HepG2 (cell line): ENCODE results near the gene CAPN9. TPM values are rescaled to one million over a fixed set of nuclear protein-coding genes. Genes with fewer than 3 reads are reported as not detected.

Experiments used
- ARHGAP35 ChIP-seq: sonication (generic); formaldehyde crosslinking; IDR thresholded peaks from 2 replicates; pipeline ENCODE4 v1.9.0; 2022; ENCODE audit warnings: mild to moderate bottlenecking, inconsistent platforms, moderate library complexity, missing genetic modification reagents, borderline replicate concordance
- ARID5B ChIP-seq: IDR thresholded peaks from 2 replicates; pipeline ENCODE4 v1.4.0; 2020; ENCODE audit warnings: mild to moderate bottlenecking, missing genetic modification reagents
- DDIT3 ChIP-seq: sonication (generic); formaldehyde crosslinking; IDR thresholded peaks from 2 replicates; pipeline ENCODE4 v1.4.0; 2020; ENCODE audit warnings: mild to moderate bottlenecking, missing genetic modification reagents
- EZH2 ChIP-seq: conservative IDR thresholded peaks from 2 replicates; pipeline ENCODE4 v1.6.1; 2012; ENCODE audit warnings: mild to moderate bottlenecking, low read depth, low read length, moderate library complexity
- FIP1L1 ChIP-seq: fragments of 200-400 bp; formaldehyde crosslinking; IDR thresholded peaks from 2 replicates; pipeline ENCODE4 v1.6.1; 2018; ENCODE audit warnings: low read depth, mild to moderate bottlenecking, low read length, moderate library complexity, borderline replicate concordance; ENCODE audit not compliant: insufficient read depth
- GATAD2A ChIP-seq: IDR thresholded peaks from 2 replicates; pipeline ENCODE4 v1.6.1; 2016
- GPN1 ChIP-seq: sonication (generic); formaldehyde crosslinking; IDR thresholded peaks from 2 replicates; pipeline ENCODE4 v1.5.1; 2020; ENCODE audit warnings: missing genetic modification reagents, borderline replicate concordance
- HMG20B ChIP-seq: conservative IDR thresholded peaks from 2 replicates; pipeline ENCODE4 v1.6.1; 2016; ENCODE audit warnings: missing genetic modification reagents, missing compliant biosample characterization
- HNF4A ChIP-seq: sonication (generic); formaldehyde crosslinking; IDR thresholded peaks from 2 replicates; pipeline ENCODE4 v1.4.0; 2020; ENCODE audit warnings: missing genetic modification reagents
- HNRNPK ChIP-seq: fragments of 200-400 bp; formaldehyde crosslinking; IDR thresholded peaks from 2 replicates; pipeline ENCODE4 v1.6.1; 2018; ENCODE audit warnings: low read length, low read depth, moderate library complexity, mild to moderate bottlenecking; ENCODE audit not compliant: poor library complexity, severe bottlenecking
- MTF2 ChIP-seq: sonication (generic); formaldehyde crosslinking; IDR thresholded peaks from 2 replicates; pipeline ENCODE4 v1.5.0; 2020; ENCODE audit warnings: missing genetic modification reagents, borderline replicate concordance
- NFIB ChIP-seq: sonication (generic); formaldehyde crosslinking; IDR thresholded peaks from 2 replicates; pipeline ENCODE4 v1.9.0; 2021; ENCODE audit warnings: missing genetic modification reagents, mild to moderate bottlenecking, borderline replicate concordance
- RNF219 ChIP-seq: sonication (generic); formaldehyde crosslinking; IDR thresholded peaks from 2 replicates; pipeline ENCODE4 v1.5.0; 2020; ENCODE audit warnings: mild to moderate bottlenecking, missing genetic modification reagents
- TFE3 ChIP-seq: IDR thresholded peaks from 2 replicates; pipeline ENCODE4 v1.6.1; 2016
- U2AF2 ChIP-seq: fragments of 200-400 bp; formaldehyde crosslinking; IDR thresholded peaks from 2 replicates; pipeline ENCODE4 v1.6.1; 2017; ENCODE audit warnings: low read depth, mild to moderate bottlenecking, low read length
- ZNF260 ChIP-seq: sonication (generic); formaldehyde crosslinking; IDR thresholded peaks from 2 replicates; pipeline ENCODE4 v1.4.0; 2020; ENCODE audit warnings: missing genetic modification reagents, low read depth, mild to moderate bottlenecking, borderline replicate concordance
- ZNF33A ChIP-seq: sonication (generic); formaldehyde crosslinking; IDR thresholded peaks from 2 replicates; pipeline ENCODE4 v1.5.1; 2020; ENCODE audit warnings: missing genetic modification reagents, mild to moderate bottlenecking, moderate library complexity, borderline replicate concordance
- ZNF503 ChIP-seq: sonication (generic); formaldehyde crosslinking; IDR thresholded peaks from 2 replicates; pipeline ENCODE4 v1.4.0; 2020; ENCODE audit warnings: missing genetic modification reagents
- ZNF703 ChIP-seq: sonication (generic); formaldehyde crosslinking; IDR thresholded peaks from 2 replicates; pipeline ENCODE4 v1.5.1; 2020; ENCODE audit warnings: missing genetic modification reagents, mild to moderate bottlenecking, moderate library complexity, borderline replicate concordance
- polyA plus RNA-seq, 8 experiments: library from polyadenylated mRNA; depleted of rRNA in 3 of 8; stranded (reverse) in 7 of 8; unstranded in 1 of 8; fragments of >200 nt; fragmentation: Illumina TruSeq in 4 of 8; extraction: Trizol in 4 of 8; gene quantifications; 2 replicates each; pipeline versions ENCODE4 v1.2.1 to v1.2.3, GENCODE V29; 2011 to 2016; ENCODE audit warnings: low read depth in 4 of 8, missing spikeins in 1 of 8, mixed read lengths in 1 of 8; ENCODE audit not compliant: insufficient read depth in 1 of 8
- total RNA-seq, 5 experiments: library from RNA; depleted of rRNA; stranded (reverse); fragments of >200 nt; fragmentation: Illumina TruSeq; extraction: Trizol; gene quantifications; 2 replicates each; pipeline ENCODE4 v1.2.3, GENCODE V29; 2016; ENCODE audit warnings: low read depth in 1 of 5

Gene CAPN9
- total and polyA plus RNA-seq, 2 of the 13 experiments (the other 11 are each of a cell fraction or from before 2014, with no cell fraction given), result 0.04 to 0.31 TPM

- TF ChIP-seq ARID5B (CRISPR knock-in tag) (peak; percentile 99), NFIB (CRISPR knock-in tag) (no peak), HNF4A (CRISPR knock-in tag) (peak; percentile 100), HMG20B (CRISPR knock-in tag) (peak; percentile 82), RNF219 (CRISPR knock-in tag) (no peak), DDIT3 (CRISPR knock-in tag) (no peak), TFE3 (CRISPR knock-in tag) (peak; percentile 98), ZNF703 (no peak), GPN1 (CRISPR knock-in tag) (no peak), ZNF260 (no peak), ZNF503 (peak; percentile 94), EZH2 (no peak), ARHGAP35 (CRISPR knock-in tag) (no peak; the same call in 1 of the 2 replicates), HNRNPK (no peak), ZNF33A (CRISPR knock-in tag) (no peak), GATAD2A (CRISPR knock-in tag) (peak; percentile 98), U2AF2 (no peak), FIP1L1 (no peak), MTF2 (CRISPR knock-in tag) (no peak)
Observed at GRCh38 chr1:230728710-230729392, 18.3 kb upstream of the CAPN9 start (continued).
